ENCODE data around the gene PSMG3.

Gene PSMG3

DNA sequence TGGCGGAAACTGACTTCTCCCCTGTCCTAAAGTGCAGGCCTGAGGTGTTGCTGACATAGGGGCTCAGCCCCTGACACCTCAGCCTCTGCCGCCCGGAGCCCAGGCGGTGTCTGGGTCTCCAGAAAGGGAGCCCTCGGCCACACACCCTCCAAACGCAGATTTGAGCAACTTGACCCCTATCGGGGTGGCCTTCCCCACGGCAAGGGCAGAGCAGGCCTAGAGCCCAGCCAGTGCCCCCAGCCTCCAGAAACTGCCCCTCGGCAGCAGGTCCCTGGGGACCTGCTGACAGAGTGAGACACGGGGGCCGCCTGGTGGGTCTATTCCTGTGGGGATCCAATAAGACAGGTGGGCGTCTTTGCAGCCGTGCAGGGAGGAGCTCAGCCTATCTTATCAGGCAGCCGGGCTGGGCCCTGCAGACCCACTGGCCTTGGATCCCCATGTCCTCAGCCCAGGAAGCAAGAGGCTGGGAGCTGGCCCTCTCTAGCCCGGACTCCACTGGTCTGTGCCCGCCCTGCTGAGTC, 24.9 kb downstream of the PSMG3 start:
- no peak for DNase-seq (ENCODE audit: low spot score)

DNA sequence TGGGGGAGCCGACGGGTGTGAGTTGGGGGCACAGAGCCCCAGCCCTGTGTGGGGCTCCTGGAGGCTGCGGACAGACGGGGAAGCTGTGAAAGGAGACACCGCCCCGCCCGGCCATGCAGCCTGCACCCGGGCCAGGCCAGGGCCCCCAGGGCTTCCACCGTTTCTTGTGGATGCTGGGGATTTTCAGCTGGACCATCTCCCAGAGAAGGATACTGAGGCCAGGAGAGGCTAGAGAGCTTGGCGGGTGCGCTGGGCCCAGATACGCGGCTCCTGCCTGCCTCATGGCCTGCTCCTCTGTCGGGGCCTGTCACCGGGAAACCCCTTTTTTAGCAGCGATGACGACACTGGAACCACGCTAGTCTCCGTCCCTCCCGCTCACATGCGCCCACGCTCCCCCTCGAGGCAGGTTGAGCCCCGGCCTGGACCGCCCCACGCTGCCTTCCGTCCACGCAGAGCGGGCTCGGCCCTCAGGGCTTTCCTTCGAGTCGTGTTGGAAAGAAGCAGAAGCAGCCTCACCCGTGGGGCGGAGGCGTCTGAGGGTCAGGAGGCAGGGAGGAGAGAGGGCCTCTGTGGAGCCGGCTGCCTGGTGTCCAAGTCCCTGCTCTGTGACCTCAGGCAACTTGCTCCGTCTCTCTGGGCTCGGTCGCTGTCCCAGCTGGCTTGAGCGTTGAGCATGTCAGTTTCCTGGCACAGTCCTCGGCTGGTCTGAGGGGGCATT, 25.5 kb downstream of the PSMG3 start:
- DNase-seq (ENCODE audit: low spot score): no peak

DNA sequence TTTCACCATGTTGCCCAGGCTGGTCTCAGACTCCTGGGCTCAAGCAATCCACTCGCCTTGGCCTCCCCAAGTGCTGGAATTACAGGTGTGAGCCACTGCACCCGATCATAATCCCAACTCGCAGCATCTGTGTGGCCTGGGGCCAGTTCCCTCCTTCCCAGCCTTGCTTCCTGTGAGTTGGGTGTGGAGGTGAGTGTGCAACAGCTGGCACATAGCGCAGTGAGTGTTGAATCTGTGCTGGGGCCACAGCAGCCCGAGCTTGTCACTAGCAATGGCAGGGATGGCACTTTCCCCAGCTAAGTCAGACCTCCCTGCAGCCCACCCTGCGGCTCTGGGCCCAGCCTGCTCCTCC, 26.0 kb downstream of the PSMG3 start:
- DNase-seq (ENCODE audit: low spot score): no peak

DNA sequence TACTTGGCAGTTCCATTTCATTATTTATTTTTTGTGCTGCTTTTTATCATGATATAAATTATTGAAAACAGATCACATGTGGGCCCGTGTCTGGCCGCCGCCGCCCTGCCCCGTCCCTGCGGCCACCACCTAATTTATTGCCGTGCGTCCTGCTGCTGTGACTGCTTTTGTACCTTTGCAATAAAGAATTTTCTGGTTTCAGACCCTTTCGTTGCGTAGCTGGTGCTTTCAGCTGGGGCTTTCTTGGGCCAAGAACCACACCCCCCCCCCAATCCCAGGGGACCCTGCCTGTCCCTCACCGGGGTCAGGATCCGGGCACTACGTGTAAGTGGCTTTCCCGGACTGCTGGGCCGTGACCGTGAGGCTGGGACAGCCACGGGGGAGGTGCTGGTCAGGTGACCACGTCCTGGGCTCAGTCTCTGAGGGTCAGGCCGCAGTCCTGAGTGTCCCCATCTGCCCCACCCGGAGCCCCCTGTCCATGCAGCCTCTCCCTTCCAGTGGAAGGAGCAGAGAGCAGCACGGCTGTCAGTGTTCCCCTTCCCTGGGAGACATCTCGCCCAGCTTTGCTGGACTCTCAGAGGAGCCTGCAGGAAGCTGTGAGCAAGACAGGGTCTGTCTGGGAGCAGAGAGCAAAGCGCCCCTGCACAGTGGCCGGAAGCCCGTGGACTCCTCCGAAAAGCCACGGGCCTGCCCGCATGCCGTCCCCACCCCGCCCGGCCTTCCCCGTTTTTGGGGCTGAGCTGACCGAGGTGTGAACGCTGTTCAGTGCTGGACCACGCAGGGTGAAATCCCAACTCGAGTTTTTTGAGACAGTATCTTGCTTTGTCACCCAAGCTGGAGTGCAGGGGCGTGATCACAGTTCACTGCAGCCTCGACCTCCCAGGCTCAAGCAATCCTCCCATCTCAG, 26.7 kb downstream of the PSMG3 start:
- no peak for DNase-seq (ENCODE audit: low spot score)

GRCh38 chr7:1542329-1542728, 27.5 kb downstream of the PSMG3 start:
- DNase-seq (ENCODE audit: low spot score): no peak

DNA sequence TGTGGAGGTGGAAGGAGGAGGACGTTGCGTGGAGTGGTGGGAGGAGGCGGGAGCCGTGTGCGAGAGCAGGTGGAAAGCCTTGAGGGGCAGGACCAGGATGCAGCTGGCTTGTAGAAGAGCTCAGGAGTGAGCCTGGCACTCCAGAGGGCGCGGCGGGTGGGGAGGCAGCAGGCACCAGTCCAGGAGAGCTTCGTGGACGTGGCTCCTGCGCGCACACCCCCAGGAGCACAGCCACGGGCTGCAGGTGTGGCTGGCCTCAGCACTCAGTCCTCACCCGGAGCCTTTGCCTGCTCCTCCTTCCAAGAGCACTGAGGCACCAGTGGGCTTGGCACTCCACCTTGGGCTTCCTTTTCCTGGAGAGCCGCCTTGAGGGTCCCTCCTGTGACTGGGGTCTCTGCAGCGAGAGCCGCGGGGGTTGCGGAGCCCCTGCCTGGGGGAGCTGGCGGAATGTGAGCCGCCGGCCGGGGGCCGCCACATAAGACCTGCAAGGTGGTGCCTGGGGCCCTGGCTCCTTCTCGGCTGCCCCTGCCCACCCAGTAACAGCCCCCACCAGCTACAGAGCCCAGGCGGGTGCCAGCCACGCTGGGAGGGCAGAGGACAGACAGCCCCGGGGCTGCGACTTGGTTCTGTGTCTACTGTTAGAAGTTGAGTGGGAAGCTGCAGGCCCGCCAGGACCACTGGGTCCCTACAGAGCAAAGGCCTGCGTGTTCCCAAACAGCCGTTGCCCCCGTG, 28.2 kb downstream of the PSMG3 start:
- no peak for DNase-seq (ENCODE audit: low spot score)

GRCh38 chr7:1540776-1541271, 29.0 kb downstream of the PSMG3 start:
- DNase-seq (ENCODE audit: low spot score): no peak

DNA sequence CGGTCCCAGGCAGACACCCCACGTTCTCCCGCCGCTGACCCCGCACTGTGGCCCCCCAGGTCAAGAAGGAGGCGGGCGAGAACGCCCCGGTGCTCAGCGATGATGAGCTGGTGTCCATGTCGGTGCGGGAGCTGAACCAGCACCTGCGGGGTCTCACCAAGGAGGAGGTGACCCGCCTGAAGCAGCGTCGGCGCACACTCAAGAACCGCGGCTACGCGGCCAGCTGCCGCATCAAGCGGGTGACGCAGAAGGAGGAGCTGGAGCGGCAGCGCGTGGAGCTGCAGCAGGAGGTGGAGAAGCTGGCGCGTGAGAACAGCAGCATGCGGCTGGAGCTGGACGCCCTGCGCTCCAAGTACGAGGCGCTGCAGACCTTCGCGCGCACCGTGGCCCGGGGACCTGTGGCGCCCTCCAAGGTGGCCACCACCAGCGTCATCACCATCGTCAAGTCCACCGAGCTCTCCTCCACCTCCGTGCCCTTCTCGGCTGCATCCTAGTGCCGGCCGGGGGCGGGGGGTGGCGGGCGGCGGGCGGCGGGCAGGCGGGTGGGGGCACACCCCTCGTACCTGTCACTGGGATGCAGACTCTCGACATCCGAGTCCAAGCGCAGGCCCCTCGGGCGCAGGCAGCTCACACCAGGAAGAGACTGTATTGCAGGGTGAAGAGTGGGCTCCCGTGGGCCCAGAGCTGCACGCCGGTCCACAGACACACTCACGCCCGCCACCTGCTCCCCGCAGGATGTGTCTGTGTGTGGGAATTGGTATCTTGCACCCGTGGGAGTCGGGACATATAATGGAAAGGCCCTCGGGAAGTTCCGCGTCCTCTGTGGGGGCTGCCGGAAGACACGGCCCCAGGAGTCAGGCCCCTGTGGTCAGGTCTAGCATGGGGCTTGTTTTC, 29.7 kb downstream of the PSMG3 start:
- no peak for DNase-seq (ENCODE audit: low spot score)

- DNase-seq (ENCODE audit: low spot score): no peak
Measured at GRCh38 chr7:1539181-1539881, 30.5 kb downstream of the PSMG3 start.

- DNase-seq (ENCODE audit: low spot score): no peak
Measured at GRCh38 chr7:1538544-1539180, 31.2 kb downstream of the PSMG3 start.

DNA sequence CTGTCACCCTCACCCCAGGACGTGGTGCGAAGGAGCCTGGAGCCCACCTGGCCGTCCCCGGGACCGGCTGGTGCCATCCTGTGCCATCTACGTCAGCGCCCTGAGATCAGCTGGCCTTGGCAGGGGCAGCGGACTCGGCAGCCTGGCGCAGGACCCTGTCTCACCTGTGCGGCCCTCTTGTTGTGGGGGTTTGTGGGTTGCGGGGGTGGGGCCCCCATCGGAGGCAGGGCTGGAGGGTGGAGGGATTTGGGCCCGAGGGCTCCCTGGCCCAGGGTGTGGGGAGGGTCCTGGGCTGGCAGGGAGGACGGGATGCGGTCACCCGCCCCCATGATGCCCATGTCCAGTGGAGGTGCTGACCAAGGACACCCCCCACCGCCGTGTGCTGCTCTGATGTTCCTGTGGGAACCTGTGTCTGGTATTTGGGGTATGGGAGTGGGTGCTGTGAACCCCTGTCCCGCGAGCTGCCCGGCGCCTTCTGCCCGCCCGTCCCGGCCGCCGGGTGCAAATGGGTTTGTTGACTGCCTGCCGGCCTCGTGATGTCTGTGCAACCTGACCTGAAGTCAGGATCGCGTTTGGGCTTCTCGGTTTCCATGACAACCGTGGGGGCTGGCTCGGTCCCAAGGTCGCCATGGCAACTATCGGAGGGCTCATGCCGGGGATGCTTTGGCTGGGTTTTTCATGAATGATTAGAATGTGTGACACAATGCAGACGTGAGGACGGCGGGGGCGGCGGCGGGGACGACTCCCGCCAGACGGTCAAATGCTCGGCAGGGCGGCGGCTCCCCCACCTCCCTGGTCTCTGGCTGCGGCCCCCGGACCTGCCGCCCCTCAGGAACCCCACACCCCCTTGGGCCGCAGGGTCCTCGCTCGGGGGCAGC, 32.1 kb downstream of the PSMG3 start:
- DNase-seq (ENCODE audit: low spot score): peak; percentile 78

DNA sequence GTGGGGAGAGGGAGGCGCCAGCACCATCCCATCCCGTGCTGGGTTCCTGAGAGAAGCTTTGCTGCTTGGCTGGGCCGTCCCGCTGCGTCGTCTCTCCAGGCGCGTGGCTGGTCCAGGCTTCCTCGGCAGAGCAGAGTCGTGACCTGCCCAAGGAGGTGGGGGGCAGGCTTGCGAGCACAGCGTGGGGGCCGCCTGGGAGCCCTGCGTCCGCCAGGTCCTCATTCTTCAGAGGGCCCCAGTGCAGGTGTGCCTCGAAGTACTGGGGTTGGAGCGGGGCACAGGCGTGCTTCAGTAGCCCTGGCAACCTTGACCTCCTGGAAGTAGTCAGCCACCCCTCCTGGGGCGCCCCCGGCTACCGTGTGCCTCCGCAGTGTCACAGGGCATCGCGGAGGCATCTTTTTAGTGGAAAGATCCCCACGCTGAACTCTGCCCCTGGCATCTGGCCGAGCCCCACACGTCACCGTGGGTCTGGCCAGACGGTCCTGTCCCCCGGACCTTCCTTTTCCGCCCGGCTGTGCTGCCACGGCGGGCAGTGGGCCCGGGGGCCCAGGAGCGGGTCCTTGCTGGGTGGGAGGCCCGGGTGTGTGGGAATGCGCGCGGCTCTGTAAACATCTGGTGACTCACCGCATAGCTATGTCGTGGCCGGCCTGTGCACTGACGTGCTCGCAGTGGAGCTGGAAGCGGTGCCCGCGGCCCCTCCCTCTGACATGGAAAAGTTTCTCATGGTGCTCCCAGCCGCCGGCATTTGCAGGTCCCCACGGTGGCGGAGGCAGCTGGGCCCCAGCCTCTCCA, 32.9 kb downstream of the PSMG3 start:
- DNase-seq (ENCODE audit: low spot score): peak; percentile 87

DNA sequence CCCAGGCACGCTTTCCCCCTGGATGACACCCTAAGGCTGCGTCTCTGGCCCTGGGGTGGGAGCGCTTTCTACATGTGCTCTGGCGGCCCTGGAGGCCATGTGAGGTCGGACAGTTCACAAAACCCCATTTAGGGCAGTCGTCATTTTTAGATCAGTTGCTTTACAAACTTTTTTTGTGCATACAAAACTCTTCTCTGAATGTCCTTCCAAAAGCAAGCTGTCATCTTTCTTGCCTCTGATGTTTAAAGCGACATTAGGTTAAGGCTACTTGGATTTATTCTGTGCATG, 33.4 kb downstream of the PSMG3 start:
- no peak for DNase-seq (ENCODE audit: low spot score)

- no peak for DNase-seq (ENCODE audit: low spot score)
Measured at GRCh38 chr7:1535701-1536454, 34.0 kb downstream of the PSMG3 start.

DNA sequence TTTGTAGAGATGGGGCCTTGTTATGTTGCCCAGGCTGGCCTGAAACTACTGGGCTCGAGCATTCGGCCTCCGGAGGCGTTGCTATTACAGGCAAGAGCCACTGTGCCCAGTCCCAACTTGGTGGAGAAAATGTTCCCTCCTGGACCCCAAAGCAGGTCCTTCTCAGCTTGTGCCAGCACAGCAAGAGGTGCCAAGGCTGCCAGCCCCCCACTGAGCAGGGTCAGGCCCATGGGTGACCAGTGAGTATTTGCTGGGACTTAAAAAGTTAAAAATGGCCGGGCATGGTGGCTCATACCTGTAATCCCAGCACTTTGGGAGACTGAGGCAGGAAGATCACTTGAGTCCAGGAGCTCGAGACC, 34.8 kb downstream of the PSMG3 start:
- DNase-seq (ENCODE audit: low spot score): no peak

DNA sequence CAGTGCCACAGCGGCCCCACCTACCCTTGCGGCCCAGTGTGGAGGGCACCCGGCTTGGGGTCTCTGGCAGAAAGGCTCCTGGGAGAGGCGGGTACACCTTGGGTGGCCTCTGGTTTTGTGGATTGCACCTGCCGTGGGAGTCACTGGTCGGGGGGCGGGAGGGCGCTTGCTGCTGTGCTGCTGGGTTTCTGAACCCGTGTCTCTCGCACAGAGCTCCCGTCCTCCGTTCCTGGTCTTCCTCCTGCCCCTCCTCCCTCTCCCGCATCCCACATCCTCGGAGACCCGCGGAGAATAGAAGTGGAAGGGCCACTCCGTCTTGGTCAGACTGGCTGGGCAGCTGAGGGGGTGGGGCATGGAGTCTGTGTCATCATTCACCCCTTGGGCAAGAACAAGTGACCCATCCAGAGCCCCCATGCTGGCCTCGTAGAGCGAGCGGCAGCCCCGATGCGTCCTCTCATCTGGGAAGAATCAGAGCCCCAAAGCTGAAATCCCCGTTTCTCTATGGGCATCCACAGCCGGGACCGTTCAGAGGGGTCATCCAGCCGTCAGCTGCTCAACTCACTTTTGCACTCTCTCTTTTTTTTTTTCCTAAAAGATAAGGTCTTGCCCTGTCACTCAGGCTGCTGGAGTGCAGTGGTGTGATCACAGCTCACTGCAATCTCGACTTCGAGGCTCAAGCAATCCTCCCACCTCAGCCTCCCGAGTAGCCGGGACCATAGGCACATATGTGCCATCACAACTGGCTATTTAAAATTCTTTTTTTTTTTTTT, 35.3 kb downstream of the PSMG3 start:
- no peak for DNase-seq (ENCODE audit: low spot score)
